Neuron (in vitro differentiated cells): ENCODE results near the gene SNED1.

Experiments used
- H2AFZ ChIP-seq: one replicate; pipeline ENCODE4 v1.6.1; 2013; ENCODE audit warnings: low read depth, mild to moderate bottlenecking, inconsistent platforms, low read length, moderate library complexity
- H3K27me3 ChIP-seq: one replicate; pipeline ENCODE4 v1.6.1; 2013; ENCODE audit warnings: low read length; ENCODE audit not compliant: insufficient read depth
- H3K36me3 ChIP-seq: one replicate; pipeline ENCODE4 v1.6.1; 2013; ENCODE audit warnings: low read length; ENCODE audit not compliant: insufficient read depth
- H3K4me1 ChIP-seq: one replicate; pipeline ENCODE4 v1.6.1; 2013; ENCODE audit warnings: low read length; ENCODE audit not compliant: insufficient read depth
- H3K4me3 ChIP-seq: 2 replicates; pipeline ENCODE4 v1.5.1; 2013; ENCODE audit warnings: mild to moderate bottlenecking, low read length, moderate library complexity
- H3K9me3 ChIP-seq: one replicate; pipeline ENCODE4 v1.6.1; 2013; ENCODE audit warnings: low read length

Gene SNED1

GRCh38 chr2:240963868-240964703 lies 34.3 kb upstream of the SNED1 start:
- Histone ChIP-seq H3K4me1 (peaks cover 32% of the 10 kb centered on the region), H2AFZ (no peak overlapping the region), H3K36me3 (no peaks in the 10 kb centered on the region), H3K9me3 (no peaks in the 10 kb centered on the region), H3K4me3 (no peak overlapping the region), H3K27me3 (no peaks in the 10 kb centered on the region)

- no peak overlapping the region for H3K4me3 ChIP-seq
- no peaks in the 10 kb centered on the region for H3K27me3 ChIP-seq
- H3K36me3 ChIP-seq = no peaks in the 10 kb centered on the region
- no peaks in the 10 kb centered on the region for H3K9me3 ChIP-seq
- no peak overlapping the region for H2AFZ ChIP-seq
- peaks cover 31% of the 10 kb centered on the region for H3K4me1 ChIP-seq
These were observed 33.6 kb upstream of the SNED1 start for GRCh38 chr2:240964704-240965295.

GRCh38 chr2:240965296-240965904 lies 33.0 kb upstream of the SNED1 start:
- no peaks in the 10 kb centered on the region for H3K27me3 ChIP-seq
- no peaks in the 10 kb centered on the region for H3K9me3 ChIP-seq
- no peak overlapping the region for H3K4me3 ChIP-seq
- H2AFZ ChIP-seq = no peak overlapping the region
- H3K36me3 ChIP-seq = no peaks in the 10 kb centered on the region
- H3K4me1 ChIP-seq = peaks cover 25% of the 10 kb centered on the region

- H3K4me3 ChIP-seq = no peak overlapping the region
- no peak overlapping the region for H2AFZ ChIP-seq
- H3K4me1 ChIP-seq = peaks cover 19% of the 10 kb centered on the region
- H3K27me3 ChIP-seq = peaks cover under 1% of the 10 kb centered on the region
- H3K9me3 ChIP-seq = no peaks in the 10 kb centered on the region
- H3K36me3 ChIP-seq = no peaks in the 10 kb centered on the region
These were observed 32.4 kb upstream of the SNED1 start for GRCh38 chr2:240965905-240966456.

- H3K4me1 ChIP-seq = peaks cover 14% of the 10 kb centered on the region
- H3K27me3 ChIP-seq = peaks cover 4% of the 10 kb centered on the region
- no peaks in the 10 kb centered on the region for H3K36me3 ChIP-seq
- H3K4me3 ChIP-seq = no peak overlapping the region
- H2AFZ ChIP-seq = no peak overlapping the region
- H3K9me3 ChIP-seq = no peaks in the 10 kb centered on the region
These were observed 31.9 kb upstream of the SNED1 start for GRCh38 chr2:240966457-240966905.

GRCh38 chr2:240966906-240967680 lies 31.3 kb upstream of the SNED1 start:
- no peaks in the 10 kb centered on the region for H3K9me3 ChIP-seq
- peaks cover 6% of the 10 kb centered on the region for H3K27me3 ChIP-seq
- H3K4me1 ChIP-seq = peaks cover 8% of the 10 kb centered on the region
- no peak overlapping the region for H2AFZ ChIP-seq
- no peak overlapping the region for H3K4me3 ChIP-seq
- H3K36me3 ChIP-seq = no peaks in the 10 kb centered on the region

GRCh38 chr2:240967681-240968621 lies 30.5 kb upstream of the SNED1 start:
- H3K9me3 ChIP-seq = no peaks in the 10 kb centered on the region
- H2AFZ ChIP-seq = no peak overlapping the region
- H3K4me1 ChIP-seq = peaks cover 5% of the 10 kb centered on the region
- no peaks in the 10 kb centered on the region for H3K36me3 ChIP-seq
- H3K4me3 ChIP-seq = no peak overlapping the region
- H3K27me3 ChIP-seq = peaks cover 6% of the 10 kb centered on the region

GRCh38 chr2:240968731-240969624 lies 29.4 kb upstream of the SNED1 start:
- no peak overlapping the region for H2AFZ ChIP-seq

GRCh38 chr2:240970104-240970503 lies 28.3 kb upstream of the SNED1 start:
- Histone ChIP-seq H3K9me3 (no peaks in the 10 kb centered on the region), H3K4me3 (no peak overlapping the region), H3K36me3 (no peaks in the 10 kb centered on the region), H2AFZ (no peak overlapping the region), H3K27me3 (peaks cover 6% of the 10 kb centered on the region), H3K4me1 (peaks cover 7% of the 10 kb centered on the region)

More at GRCh38 chr2:240968731-240969624, 29.4 kb upstream of the SNED1 start:
- Histone ChIP-seq H3K36me3 (no peaks in the 10 kb centered on the region), H3K4me3 (no peak overlapping the region), H3K27me3 (peaks cover 6% of the 10 kb centered on the region), H3K9me3 (no peaks in the 10 kb centered on the region), H3K4me1 (peaks cover 7% of the 10 kb centered on the region)

- H3K4me1 ChIP-seq = peaks cover 7% of the 10 kb centered on the region
- no peaks in the 10 kb centered on the region for H3K36me3 ChIP-seq
- peaks cover 6% of the 10 kb centered on the region for H3K27me3 ChIP-seq
- no peak overlapping the region for H3K4me3 ChIP-seq
- H3K9me3 ChIP-seq = no peaks in the 10 kb centered on the region
- H2AFZ ChIP-seq = no peak overlapping the region
These were observed 27.6 kb upstream of the SNED1 start for GRCh38 chr2:240970816-240971215.

GRCh38 chr2:240972201-240972600 lies 26.2 kb upstream of the SNED1 start:
- no peaks in the 10 kb centered on the region for H3K36me3 ChIP-seq
- H2AFZ ChIP-seq = no peak overlapping the region
- no peaks in the 10 kb centered on the region for H3K9me3 ChIP-seq
- peaks cover 7% of the 10 kb centered on the region for H3K4me1 ChIP-seq
- no peak overlapping the region for H3K4me3 ChIP-seq
- H3K27me3 ChIP-seq = peaks cover 6% of the 10 kb centered on the region
